ENCODE measurements around the gene ANO6.

DNA sequence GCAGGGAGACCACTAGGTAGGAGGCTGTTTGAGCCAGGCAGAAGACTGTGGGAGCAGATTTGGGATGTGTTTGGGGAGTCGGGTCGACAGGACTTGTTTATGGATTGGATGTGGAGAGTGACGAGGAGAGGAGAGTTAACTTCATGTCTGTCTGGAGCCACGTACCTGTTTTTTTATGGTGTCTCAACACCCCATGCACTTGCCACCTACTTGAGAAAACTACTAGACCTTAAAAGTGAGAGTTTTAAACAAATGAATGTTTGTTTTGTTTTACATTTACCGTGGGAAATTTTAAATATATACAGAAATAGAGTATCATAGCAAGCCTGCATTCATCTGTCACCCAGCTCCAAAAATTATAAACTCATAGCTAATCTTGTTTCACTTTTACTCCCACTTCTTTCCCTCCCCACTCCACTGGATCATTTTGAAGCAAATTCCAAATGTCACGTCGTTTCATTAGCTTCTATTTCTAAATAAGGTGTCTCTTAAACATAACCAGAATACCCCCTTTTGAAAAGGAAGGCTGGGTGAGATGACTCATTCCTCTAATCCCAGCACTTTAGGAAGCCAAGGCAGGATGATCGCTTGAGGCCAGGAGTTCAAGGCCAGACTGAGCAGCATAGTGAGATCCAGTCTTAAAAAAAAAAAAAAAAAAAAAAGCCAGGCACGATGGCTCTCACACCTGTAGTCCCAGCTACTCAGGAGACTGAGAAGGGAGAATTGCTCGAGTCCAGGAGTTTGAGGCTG lies 136.2 kb downstream of the ANO6 start:
- TF ChIP-seq, protein P1, sequence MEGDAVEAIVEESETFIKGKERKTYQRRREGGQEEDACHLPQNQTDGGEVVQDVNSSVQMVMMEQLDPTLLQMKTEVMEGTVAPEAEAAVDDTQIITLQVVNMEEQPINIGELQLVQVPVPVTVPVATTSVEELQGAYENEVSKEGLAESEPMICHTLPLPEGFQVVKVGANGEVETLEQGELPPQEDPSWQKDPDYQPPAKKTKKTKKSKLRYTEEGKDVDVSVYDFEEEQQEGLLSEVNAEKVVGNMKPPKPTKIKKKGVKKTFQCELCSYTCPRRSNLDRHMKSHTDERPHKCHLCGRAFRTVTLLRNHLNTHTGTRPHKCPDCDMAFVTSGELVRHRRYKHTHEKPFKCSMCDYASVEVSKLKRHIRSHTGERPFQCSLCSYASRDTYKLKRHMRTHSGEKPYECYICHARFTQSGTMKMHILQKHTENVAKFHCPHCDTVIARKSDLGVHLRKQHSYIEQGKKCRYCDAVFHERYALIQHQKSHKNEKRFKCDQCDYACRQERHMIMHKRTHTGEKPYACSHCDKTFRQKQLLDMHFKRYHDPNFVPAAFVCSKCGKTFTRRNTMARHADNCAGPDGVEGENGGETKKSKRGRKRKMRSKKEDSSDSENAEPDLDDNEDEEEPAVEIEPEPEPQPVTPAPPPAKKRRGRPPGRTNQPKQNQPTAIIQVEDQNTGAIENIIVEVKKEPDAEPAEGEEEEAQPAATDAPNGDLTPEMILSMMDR (conservative IDR thresholded peaks at IDR 0.05), result no peak
- TF ChIP-seq ZFX (IDR thresholded peaks at IDR 0.05), result no peak
